ENCODE results near the gene BTF3L4.

BTF3L4 gene

GRCh38 chr1:52112489-52112888, 56.4 kb downstream of the BTF3L4 start:
- Histone ChIP-seq H4K20me1 (ENCODE audit: insufficient read depth, low read length) (no peaks in the 10 kb centered on the region), H3K4me3 (ENCODE audit: low read length) (no peak overlapping the region), H3K9me3 (replicated peaks; ENCODE audit: insufficient read depth, low read length) (no peaks in the 10 kb centered on the region), H3K4me2 (ENCODE audit: low read depth, low read length) (no peak overlapping the region), H3K79me2 (ENCODE audit: low read length) (no peaks in the 10 kb centered on the region), H3K27ac (ENCODE audit: low read length) (no peak overlapping the region), H3K27me3 (replicated peaks; ENCODE audit: insufficient read depth, low read length) (no peaks in the 10 kb centered on the region), H3F3A (ENCODE audit: insufficient read depth, low read length) (peaks cover 7% of the 10 kb centered on the region), H3K9me2 (replicated peaks; ENCODE audit: insufficient read depth, low read length) (no peaks in the 10 kb centered on the region), H3K9ac (ENCODE audit: low read length) (no peak overlapping the region), H3K36me3 (replicated peaks; ENCODE audit: insufficient read depth, low read length) (no peaks in the 10 kb centered on the region), H2AFZ (ENCODE audit: low read length) (no peak overlapping the region), H3K4me1 (ENCODE audit: low read length) (peaks cover 21% of the 10 kb centered on the region)
- no peak for DNase-seq
- TF ChIP-seq CTCF (IDR thresholded peaks at IDR 0.05; ENCODE audit: low read length): no peak
- no peak for TF ChIP-seq EZH2phosphoT487 (IDR thresholded peaks at IDR 0.05; ENCODE audit: low read length)
- no peak for TF ChIP-seq EZH2 (optimal IDR thresholded peaks at IDR 0.05; ENCODE audit: low read depth, low read length)

GRCh38 chr1:52119301-52120079, 63.4 kb downstream of the BTF3L4 start:
- H3K27me3 ChIP-seq (replicated peaks; ENCODE audit: insufficient read depth, low read length): no peaks in the 10 kb centered on the region

DNA sequence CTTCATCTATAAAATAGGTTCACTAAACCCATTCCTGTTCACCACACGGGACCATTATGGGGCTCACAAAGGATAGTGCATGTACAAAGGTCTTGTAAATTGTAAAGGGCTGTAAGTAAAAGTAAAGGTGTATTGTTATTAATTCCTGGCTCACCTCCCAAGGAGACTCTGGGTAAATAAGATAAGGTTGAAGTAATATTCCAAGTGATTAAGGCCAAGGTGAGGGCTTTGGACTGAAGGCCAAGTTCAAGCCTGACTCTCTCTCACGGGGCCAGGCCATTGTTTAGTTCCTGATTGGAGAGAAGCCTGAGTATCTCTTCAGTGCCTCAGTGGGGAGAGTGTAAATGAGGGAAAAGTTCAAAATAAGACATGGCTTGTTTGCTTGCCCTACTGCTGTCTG, 66.3 kb downstream of the BTF3L4 start:
- Histone ChIP-seq H3K9ac (ENCODE audit: low read length) (no peak overlapping the region), H3K4me3 (ENCODE audit: low read length) (no peak overlapping the region), H3F3A (ENCODE audit: insufficient read depth, low read length) (no peaks in the 10 kb centered on the region), H3K4me1 (ENCODE audit: low read length) (peaks cover 6% of the 10 kb centered on the region), H3K79me2 (ENCODE audit: low read length) (no peaks in the 10 kb centered on the region), H3K9me3 (replicated peaks; ENCODE audit: insufficient read depth, low read length) (no peaks in the 10 kb centered on the region), H3K27ac (ENCODE audit: low read length) (no peak overlapping the region), H3K36me3 (replicated peaks; ENCODE audit: insufficient read depth, low read length) (no peaks in the 10 kb centered on the region), H3K27me3 (replicated peaks; ENCODE audit: insufficient read depth, low read length) (no peaks in the 10 kb centered on the region), H3K4me2 (ENCODE audit: low read depth, low read length) (no peak overlapping the region), H4K20me1 (ENCODE audit: insufficient read depth, low read length) (no peaks in the 10 kb centered on the region), H2AFZ (ENCODE audit: low read length) (no peak overlapping the region), H3K9me2 (replicated peaks; ENCODE audit: insufficient read depth, low read length) (no peaks in the 10 kb centered on the region)
- TF ChIP-seq EZH2phosphoT487 (IDR thresholded peaks at IDR 0.05; ENCODE audit: low read length): no peak
- no peak for TF ChIP-seq EZH2 (optimal IDR thresholded peaks at IDR 0.05; ENCODE audit: low read depth, low read length)
- TF ChIP-seq CTCF (IDR thresholded peaks at IDR 0.05; ENCODE audit: low read length): no peak
- DNase-seq: no peak

More at GRCh38 chr1:52119301-52120079, 63.4 kb downstream of the BTF3L4 start:
- Histone ChIP-seq H4K20me1 (ENCODE audit: insufficient read depth, low read length) (no peaks in the 10 kb centered on the region), H3K4me2 (ENCODE audit: low read depth, low read length) (no peak overlapping the region), H3K36me3 (replicated peaks; ENCODE audit: insufficient read depth, low read length) (no peaks in the 10 kb centered on the region), H3K27ac (ENCODE audit: low read length) (no peak overlapping the region), H3K9me2 (replicated peaks; ENCODE audit: insufficient read depth, low read length) (no peaks in the 10 kb centered on the region), H3K9ac (ENCODE audit: low read length) (no peak overlapping the region), H3K4me3 (ENCODE audit: low read length) (no peak overlapping the region), H3K9me3 (replicated peaks; ENCODE audit: insufficient read depth, low read length) (no peaks in the 10 kb centered on the region), H3K79me2 (ENCODE audit: low read length) (no peaks in the 10 kb centered on the region), H2AFZ (ENCODE audit: low read length) (no peak overlapping the region), H3K4me1 (ENCODE audit: low read length) (peaks cover 26% of the 10 kb centered on the region), H3F3A (ENCODE audit: insufficient read depth, low read length) (peaks cover 7% of the 10 kb centered on the region)
- DNase-seq: no peak
- TF ChIP-seq CTCF (IDR thresholded peaks at IDR 0.05; ENCODE audit: low read length): no peak
- TF ChIP-seq EZH2phosphoT487 (IDR thresholded peaks at IDR 0.05; ENCODE audit: low read length): no peak
- TF ChIP-seq EZH2 (optimal IDR thresholded peaks at IDR 0.05; ENCODE audit: low read depth, low read length): no peak

Data from MM.1S (cell line).